SK-N-SH (cell line): ENCODE measurements around the gene UBC. TPM values are rescaled to one million over a fixed set of nuclear protein-coding genes. Genes with fewer than 3 reads are reported as not detected.
"Not testable (repeated sequence)": the region's sequence is repeated elsewhere in the genome, so short reads cannot be mapped to it uniquely, and the experiment has no call there.

Experiments
- CTCF ChIA-PET: fragments of 300-600, 350-600 bp; formaldehyde crosslinking; extraction: SDS; loops from one replicate; lab custom pipeline; 2021; lab: Yijun Ruan, JAX
- POLR2A ChIA-PET: fragments of 350-600 bp; sonication (Branson Sonifier 250); formaldehyde crosslinking; extraction: SDS; loops from one replicate; lab custom pipeline; 2020; ENCODE audit warnings: antibody characterized with exemption, inconsistent platforms; lab: Yijun Ruan, JAX
- DNase-seq: peaks from one replicate; pipeline ENCODE4 v3.0.0; 2012
- H2AFZ ChIP-seq: fragments of 200-600 bp; sonication (generic); 2 replicates; pipeline ENCODE4 v1.8.1; 2016; ENCODE audit warnings: antibody characterized with exemption, mild to moderate bottlenecking, low read depth
- H3F3A ChIP-seq: fragments of 200-600 bp; sonication (generic); replicated peaks from 2 replicates; pipeline ENCODE3; 2016; ENCODE audit warnings: antibody characterized with exemption, mild to moderate bottlenecking; ENCODE audit not compliant: insufficient read depth
- H3K27ac ChIP-seq, 2 experiments: fragments of 200-500 bp in 1 of 2; fragments of 200-600 bp in 1 of 2; sonication (Bioruptor generic) in 1 of 2; sonication (generic), shearing (Covaris generic) in 1 of 2; 2 replicates each; pipeline versions ENCODE4 v1.5.1 to v1.6.1; 2014 to 2016; ENCODE audit warnings: low read depth in 2 of 2, inconsistent platforms in 1 of 2, low read length in 1 of 2, mild to moderate bottlenecking in 1 of 2, mixed read lengths in 1 of 2
- H3K27me3 ChIP-seq: fragments of 200-600 bp; sonication (generic), shearing (Covaris generic); 2 replicates; pipeline ENCODE4 v1.6.1; 2016; ENCODE audit warnings: mixed run types; ENCODE audit not compliant: insufficient read depth
- H3K36me3 ChIP-seq, 2 experiments: fragments of 200-500 bp in 1 of 2; fragments of 200-600 bp in 1 of 2; sonication (Bioruptor generic) in 1 of 2; sonication (generic) in 1 of 2; replicated peaks in 1 of 2; 2 replicates each; pipeline versions ENCODE3 to v1.5.1; 2014 to 2016; ENCODE audit warnings: low read length in 1 of 2, mild to moderate bottlenecking in 1 of 2; ENCODE audit not compliant: insufficient read depth in 2 of 2, control insufficient read depth in 1 of 2
- H3K4me1 ChIP-seq, 2 experiments: fragments of 200-500 bp in 1 of 2; fragments of 200-600 bp in 1 of 2; sonication (Bioruptor generic) in 1 of 2; sonication (generic), shearing (Covaris generic) in 1 of 2; 2 replicates each; pipeline versions ENCODE4 v1.5.1 to v1.6.1; 2014 to 2016; ENCODE audit warnings: low read depth in 1 of 2, low read length in 1 of 2, mixed run types in 1 of 2; ENCODE audit not compliant: insufficient read depth in 2 of 2, control insufficient read depth in 1 of 2
- H3K4me2 ChIP-seq: fragments of 200-600 bp; sonication (generic), shearing (Covaris generic); 2 replicates; pipeline ENCODE4 v1.6.1; 2017; ENCODE audit warnings: mixed run types
- H3K4me3 ChIP-seq, 2 experiments: fragments of 200-500 bp in 1 of 2; fragments of 200-600 bp in 1 of 2; sonication (Bioruptor generic) in 1 of 2; sonication (generic), shearing (Covaris generic) in 1 of 2; 2 replicates each; pipeline versions ENCODE4 v1.5.1 to v1.8.1; 2014 to 2016; ENCODE audit warnings: low read depth in 2 of 2, inconsistent platforms in 1 of 2, low read length in 1 of 2, mild to moderate bottlenecking in 1 of 2, mixed read lengths in 1 of 2, moderate library complexity in 1 of 2
- H3K79me2 ChIP-seq: fragments of 200-600 bp; sonication (generic); 2 replicates; pipeline ENCODE4 v1.8.1; 2017; ENCODE audit warnings: mild to moderate bottlenecking; ENCODE audit not compliant: insufficient read depth
- H3K9ac ChIP-seq: fragments of 200-600 bp; sonication (generic); 2 replicates; pipeline ENCODE4 v1.6.1; 2017; ENCODE audit warnings: mixed run types
- H3K9me2 ChIP-seq: fragments of 200-600 bp; sonication (generic); 2 replicates; pipeline ENCODE4 v1.6.1; 2017; ENCODE audit warnings: mixed run types
- H3K9me3 ChIP-seq: fragments of 200-600 bp; sonication (generic); 2 replicates; pipeline ENCODE4 v1.6.1; 2017; ENCODE audit warnings: mixed run types, mild to moderate bottlenecking, moderate library complexity
- H4K20me1 ChIP-seq: fragments of 200-600 bp; sonication (generic); 2 replicates; pipeline ENCODE4 v1.6.1; 2017; ENCODE audit warnings: mild to moderate bottlenecking, mixed run types; ENCODE audit not compliant: insufficient read depth
- ELF1 ChIP-seq: IDR thresholded peaks from 2 replicates; pipeline ENCODE4 v1.4.0; 2012
- EP300 ChIP-seq, 2 experiments: IDR thresholded peaks; 2 replicates each; pipeline versions ENCODE4 v1.4.0 to v1.6.1; 2012; ENCODE audit warnings: borderline replicate concordance in 1 of 2, low read depth in 1 of 2, low read length in 1 of 2
- FOXM1 ChIP-seq: IDR thresholded peaks from 2 replicates; pipeline ENCODE4 v1.4.0; 2012; ENCODE audit warnings: low read depth, mild to moderate bottlenecking
- MEF2A ChIP-seq: IDR thresholded peaks from 2 replicates; pipeline ENCODE4 v1.4.0; 2012; ENCODE audit warnings: low read depth, borderline replicate concordance
- NRF1 ChIP-seq: IDR thresholded peaks from 2 replicates; pipeline ENCODE4 v1.6.1; 2012; ENCODE audit warnings: low read depth, mild to moderate bottlenecking, low read length
- RAD21 ChIP-seq: IDR thresholded peaks from 2 replicates; pipeline ENCODE4 v1.6.1; 2012; ENCODE audit warnings: mild to moderate bottlenecking, low read length
- RFX5 ChIP-seq: IDR thresholded peaks from 2 replicates; pipeline ENCODE4 v1.6.1; 2012; ENCODE audit warnings: mild to moderate bottlenecking, improper control_type of control experiment, low read length
- RXRA ChIP-seq: IDR thresholded peaks from 2 replicates; pipeline ENCODE4 v1.4.0; 2012; ENCODE audit warnings: low read depth, mild to moderate bottlenecking, borderline replicate concordance
- SIN3A ChIP-seq: IDR thresholded peaks from 2 replicates; pipeline ENCODE4 v1.6.1; 2012; ENCODE audit warnings: low read depth, mild to moderate bottlenecking, low read length, moderate library complexity, borderline replicate concordance
- SMC3 ChIP-seq: IDR thresholded peaks from 2 replicates; pipeline ENCODE4 v1.6.1; 2012; ENCODE audit warnings: low read depth, low read length, improper control_type of control experiment
- TCF12 ChIP-seq: IDR thresholded peaks from 2 replicates; pipeline ENCODE4 v1.4.0; 2012
- WGBS: methylation state at CpG from one replicate; pipeline ENCODE4 v1.1.6; 2017; ENCODE audit warnings: low lambda C conversion rate; 5-methylcytosine and 5-hydroxymethylcytosine counted together
- polyA plus RNA-seq, 3 experiments: library from polyadenylated mRNA; depleted of rRNA; stranded (reverse); fragments of >200 nt; gene quantifications; 2 replicates each; pipeline ENCODE4 v1.2.3, GENCODE V29; 2012
- TF ChIP-seq, protein P1 (sequence below): fragments of 150-350 bp; IDR thresholded peaks from 2 replicates; pipeline ENCODE4 v1.6.1; 2016; ENCODE audit warnings: mild to moderate bottlenecking, low read depth, low read length
- TF ChIP-seq, protein P2 (sequence below): IDR thresholded peaks from 2 replicates; pipeline ENCODE4 v1.4.0; 2012; ENCODE audit warnings: low read depth

UBC gene
- polyA plus RNA-seq, 1 of the 3 experiments (the other 2 are of a cell fraction) = 1,327 TPM

DNA sequence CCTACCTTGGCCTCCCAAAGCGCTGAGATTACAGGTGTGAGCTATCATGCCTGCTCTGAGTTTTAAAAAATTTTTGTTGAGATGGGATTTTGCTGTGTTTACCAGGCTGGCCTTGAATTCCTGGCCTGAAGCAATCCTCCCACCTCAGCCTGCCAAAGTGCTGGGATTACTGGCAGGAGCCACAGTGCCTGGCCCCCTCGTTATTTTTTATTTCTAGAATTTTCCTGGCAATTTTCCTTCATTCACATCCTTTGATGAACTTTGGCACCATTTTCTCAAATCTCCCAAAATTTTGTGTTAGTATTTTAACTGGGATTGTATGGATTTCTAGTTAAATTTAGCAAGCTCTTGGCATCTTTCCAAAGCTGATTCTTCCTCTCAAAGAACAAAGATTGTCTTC, 26.2 kb downstream of the UBC start:
- no peaks in the 10 kb centered on the region for H3K9me3 ChIP-seq
- no peaks in the 10 kb centered on the region for H4K20me1 ChIP-seq
- no peak overlapping the region for H2AFZ ChIP-seq
- H3K9ac ChIP-seq = no peak overlapping the region
- H3K36me3 ChIP-seq = no peaks in the 10 kb centered on the region
- no peaks in the 10 kb centered on the region for H3K27me3 ChIP-seq
- H3K4me1 ChIP-seq = peaks cover 0 to 2% of the 10 kb centered on the region in 2 experiments; a peak in 1 of 4 replicates
- H3K4me2 ChIP-seq = no peak overlapping the region
- no peak overlapping the region for H3K4me3 ChIP-seq
- H3F3A ChIP-seq = peaks cover 3% of the 10 kb centered on the region
- DNase-seq = no peak
- TF ChIP-seq SMC3 (no peak), RXRA (no peak), FOXM1 (no peak), RAD21 (no peak), NRF1 (no peak), RFX5 (no peak), EP300 (IDR thresholded peaks at IDR 0.05; ENCODE audit: borderline replicate concordance in 1 of 2, low read depth in 1 of 2, low read length in 1 of 2) (no peak), TCF12 (no peak), MEF2A (no peak), SIN3A (no peak), ELF1 (no peak)
- TF ChIP-seq, protein P1, sequence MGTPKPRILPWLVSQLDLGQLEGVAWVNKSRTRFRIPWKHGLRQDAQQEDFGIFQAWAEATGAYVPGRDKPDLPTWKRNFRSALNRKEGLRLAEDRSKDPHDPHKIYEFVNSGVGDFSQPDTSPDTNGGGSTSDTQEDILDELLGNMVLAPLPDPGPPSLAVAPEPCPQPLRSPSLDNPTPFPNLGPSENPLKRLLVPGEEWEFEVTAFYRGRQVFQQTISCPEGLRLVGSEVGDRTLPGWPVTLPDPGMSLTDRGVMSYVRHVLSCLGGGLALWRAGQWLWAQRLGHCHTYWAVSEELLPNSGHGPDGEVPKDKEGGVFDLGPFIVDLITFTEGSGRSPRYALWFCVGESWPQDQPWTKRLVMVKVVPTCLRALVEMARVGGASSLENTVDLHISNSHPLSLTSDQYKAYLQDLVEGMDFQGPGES = no peak
- TF ChIP-seq, protein P2, sequence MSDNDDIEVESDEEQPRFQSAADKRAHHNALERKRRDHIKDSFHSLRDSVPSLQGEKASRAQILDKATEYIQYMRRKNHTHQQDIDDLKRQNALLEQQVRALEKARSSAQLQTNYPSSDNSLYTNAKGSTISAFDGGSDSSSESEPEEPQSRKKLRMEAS = no peak
- ChIA-PET CTCF (interaction anchor here (0.7 to 2.1 kb wide), 2 partner anchors 16 to 18 kb away, joined by 3 to 11 read pairs; no protein-coding TSS in a partner anchor), POLR2A (no interaction called here)
- 94% methylated on average over 2 of the region's 2 CpGs for WGBS
- no peak overlapping the region for H3K27ac ChIP-seq
- no peaks in the 10 kb centered on the region for H3K79me2 ChIP-seq
- no peaks in the 10 kb centered on the region for H3K9me2 ChIP-seq

DNA sequence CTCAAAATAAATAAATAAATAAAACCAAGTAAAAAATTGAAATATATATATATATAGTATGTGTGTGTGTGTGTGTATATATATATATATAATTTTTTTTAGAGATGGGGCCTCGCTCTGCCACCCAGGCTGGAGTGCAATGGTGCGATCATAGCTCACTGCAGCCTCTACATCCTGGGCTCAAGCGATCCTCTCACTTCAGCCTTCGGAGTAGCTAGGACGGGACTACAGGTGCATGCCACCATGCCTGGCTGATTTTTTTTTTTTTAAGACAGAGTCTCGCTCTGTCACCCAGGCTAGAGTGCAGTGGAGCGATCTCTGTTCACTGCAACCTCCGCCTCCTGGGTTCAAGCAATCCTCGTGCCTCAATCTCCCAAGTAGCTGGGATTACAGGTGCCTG, 26.7 kb downstream of the UBC start:
- H3K36me3 ChIP-seq, H2AFZ ChIP-seq, H3K4me2 ChIP-seq, H3K27ac ChIP-seq, H3K27me3 ChIP-seq, H3K9ac ChIP-seq, H3K9me2 ChIP-seq, H3K4me3 ChIP-seq, H3K4me1 ChIP-seq, H3K9me3 ChIP-seq, DNase-seq, H3F3A ChIP-seq, H4K20me1 ChIP-seq, POLR2A ChIA-PET, H3K79me2 ChIP-seq: not testable (repeated sequence)
- WGBS = 90% methylated on average over 9 of the region's 9 CpGs
- CTCF ChIA-PET = interaction anchor here (1.0 to 2.1 kb wide), 2 partner anchors 19 to 50 kb away, joined by 3 to 11 read pairs; no protein-coding TSS in a partner anchor
